ENCODE results near the gene ATXN7. TPM values are rescaled to one million over a fixed set of nuclear protein-coding genes. Genes with fewer than 3 reads are reported as not detected.

The ATXN7 gene
- total and polyA plus RNA-seq, 2 of the 4 experiments (the other 2 are of a cell fraction) = 8.6 to 13.6 TPM

DNA sequence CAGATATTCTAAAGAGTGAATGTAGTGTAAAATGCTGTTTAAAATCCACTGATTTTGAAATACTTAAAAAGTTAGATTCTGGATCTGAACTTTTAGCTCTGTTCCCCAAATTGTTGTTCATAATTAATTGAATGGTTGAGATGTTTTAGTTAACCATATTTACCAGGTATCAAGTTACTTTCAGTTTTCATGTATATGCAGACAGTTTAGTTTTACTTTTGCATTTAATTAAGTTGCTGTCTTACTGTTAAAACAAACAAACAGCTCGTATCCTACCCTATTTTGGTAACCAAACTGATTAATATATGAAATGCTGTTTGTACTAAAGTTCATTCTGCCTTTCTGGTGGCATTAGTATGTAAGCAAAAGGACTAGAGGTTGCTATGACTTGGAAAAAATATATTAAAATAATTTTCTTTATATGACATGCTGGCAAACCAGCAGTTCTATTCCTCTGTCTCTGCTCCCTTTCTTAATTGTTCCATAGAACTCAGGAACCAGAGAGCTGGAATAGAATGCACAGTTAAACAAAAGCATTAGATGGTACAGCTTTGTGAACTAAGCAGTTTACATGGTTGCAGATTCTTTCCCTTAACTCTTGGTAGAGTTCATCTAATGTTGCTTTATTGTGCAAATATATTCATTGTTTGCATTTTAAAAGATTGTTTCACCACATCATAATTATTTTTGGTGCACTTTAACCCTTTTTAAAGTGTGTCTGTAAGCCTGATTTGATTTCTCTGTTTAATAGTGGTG is 88.0 kb downstream of the ATXN7 start:
- DNase-seq = no peak
- no CpG with 5 or more reads among the region's 1 CpG for WGBS, 2 experiments (ENCODE audit: extremely low coverage in 2 of 2, insufficient read length in 1 of 2)
- no peak overlapping the region for H4K5ac ChIP-seq (ENCODE audit: low read depth, low read length)
- no peaks in the 10 kb centered on the region for H3K27me3 ChIP-seq (ENCODE audit: control insufficient read depth, insufficient read depth, low read length)
- H3K79me1 ChIP-seq (ENCODE audit: low read depth in 1 of 2, low read length in 2 of 2) = peaks cover 48 to 74% of the 10 kb centered on the region in 2 experiments
- peaks cover 4% of the 10 kb centered on the region; the same call in 1 of the 2 replicates for H3K4me1 ChIP-seq (ENCODE audit: control insufficient read depth, insufficient read depth, low read length)
- BruUV-seq (replicated peaks) = no TSS peak
- H3K14ac ChIP-seq (replicated peaks; ENCODE audit: low read depth, low read length) = no peak overlapping the region
- no peaks in the 10 kb centered on the region for H3K9me3 ChIP-seq (ENCODE audit: control insufficient read depth, insufficient read depth, low read length)
- H2BK15ac ChIP-seq (ENCODE audit: low read depth, low read length) = no peak overlapping the region
- in situ Hi-C loops (cut with MboI; ENCODE audit: low sequenced_read_pairs) = no loop called here
- H4K20me1 ChIP-seq (ENCODE audit: insufficient read depth, low read length) = peaks cover 26% of the 10 kb centered on the region
- H3K4me3 ChIP-seq (ENCODE audit: insufficient read depth, low read depth, low read length) = no peak overlapping the region
- H2BK5ac ChIP-seq (ENCODE audit: low read depth, low read length, poor library complexity, severe bottlenecking) = no peak overlapping the region
- ChIA-PET POLR2A (ENCODE audit: unreplicated experiment) (no interaction called here), CTCF (interaction anchor here (1.6 kb wide), 1 partner anchor 10 kb away, joined by 5 read pairs; no protein-coding TSS in a partner anchor)
- no peak overlapping the region for H2BK20ac ChIP-seq (ENCODE audit: low read depth, low read length)
- TF ChIP-seq MXI1 (IDR thresholded peaks at IDR 0.05; ENCODE audit: borderline replicate concordance, low read depth, low read length) = no peak
- TF ChIP-seq RAD21 (IDR thresholded peaks at IDR 0.05; ENCODE audit: low read length) = no peak
- TF ChIP-seq USF2 (IDR thresholded peaks at IDR 0.05; ENCODE audit: low read depth, low read length) = no peak
- TF ChIP-seq RFX5 (IDR thresholded peaks at IDR 0.05; ENCODE audit: low read depth, low read length) = no peak
- no peak for TF ChIP-seq SMC3 (IDR thresholded peaks at IDR 0.05; ENCODE audit: low read depth, low read length)
- TF ChIP-seq CEBPB (IDR thresholded peaks at IDR 0.05; ENCODE audit: low read depth, low read length) = no peak
- no peak for TF ChIP-seq POLR2A (IDR thresholded peaks at IDR 0.05; ENCODE audit: low read depth, low read length)
- no peak for TF ChIP-seq MAZ (IDR thresholded peaks at IDR 0.05; ENCODE audit: borderline replicate concordance, low read depth, low read length)
- peak; percentile 16; the same call in 1 of the 2 replicates for ATAC-seq (ENCODE audit: low read depth)
- H3K27ac ChIP-seq (ENCODE audit: insufficient read depth, low read length) = no peak overlapping the region
- dilution Hi-C loops (cut with HindIII; ENCODE audit: low sequenced_read_pairs, unreplicated experiment) = no loop called here
- intact Hi-C loops (cut with micrococcal nuclease) = no loop called here
- H3K36me3 ChIP-seq (ENCODE audit: control insufficient read depth, insufficient read depth, low read length) = peaks cover 12% of the 10 kb centered on the region
- H2BK120ac ChIP-seq (ENCODE audit: low read depth, low read length) = no peak overlapping the region
- peaks cover 29% of the 10 kb centered on the region for H3K9me1 ChIP-seq (ENCODE audit: insufficient read depth, low read length)
- no peak overlapping the region for H3K23ac ChIP-seq (ENCODE audit: low read depth, low read length)
- no peak overlapping the region for H4K91ac ChIP-seq (ENCODE audit: insufficient read depth, low read depth, low read length)
- H3K9ac ChIP-seq (ENCODE audit: low read depth, low read length) = no peak overlapping the region
- no peak overlapping the region for H4K8ac ChIP-seq (ENCODE audit: low read depth in 2 of 2, low read length in 2 of 2)
- H2AK5ac ChIP-seq (ENCODE audit: low read depth, low read length) = no peak overlapping the region
- no peak overlapping the region for H3K56ac ChIP-seq (ENCODE audit: extremely low read depth, insufficient read depth, low read length)
- H3K18ac ChIP-seq (ENCODE audit: low read depth, low read length) = no peak overlapping the region
- H3K4ac ChIP-seq (ENCODE audit: low read depth, low read length) = no peak overlapping the region
- no peak overlapping the region for H2AFZ ChIP-seq (replicated peaks; ENCODE audit: low read length, poor library complexity)
- no peak overlapping the region for H2AK9ac ChIP-seq (replicated peaks; ENCODE audit: low read depth, low read length, poor library complexity)
- peak overlapping the region; percentile 65; the same call in 1 of the 2 replicates for H3K4me2 ChIP-seq (ENCODE audit: low read depth, low read length)
